Ascending aorta (tissue), 2 donors: ENCODE measurements around the gene ANK3. TPM values are rescaled to one million over a fixed set of nuclear protein-coding genes. Genes with fewer than 3 reads are reported as not detected.

ENCODE experiments used
- DNase-seq, 2 donors: peaks; one replicate each; pipeline ENCODE4 v3.0.0-alpha.2; 2019; ENCODE audit warnings: low spot score in 2 of 2
- H3K27ac ChIP-seq, 2 donors: fragments of 200-600 bp; sonication (generic); one replicate each; pipeline ENCODE4 v1.5.1; 2016 to 2017; ENCODE audit warnings: mild to moderate bottlenecking in 1 of 2
- H3K27me3 ChIP-seq: fragments of 200-600 bp; sonication (generic); one replicate; pipeline ENCODE4 v1.5.1; 2017
- H3K36me3 ChIP-seq, 2 donors: fragments of 200-600 bp; sonication (generic); one replicate each; pipeline ENCODE4 v1.5.1; 2016
- H3K4me1 ChIP-seq, 2 donors: fragments of 200-600 bp; sonication (generic); one replicate each; pipeline ENCODE4 v1.5.1; 2016 to 2017; ENCODE audit warnings: mild to moderate bottlenecking in 1 of 2
- H3K4me3 ChIP-seq, 2 donors: fragments of 200-600 bp; sonication (generic); one replicate each; pipeline ENCODE4 v1.5.1; 2016 to 2017; ENCODE audit warnings: mild to moderate bottlenecking in 1 of 2
- H3K9me3 ChIP-seq, 2 donors: fragments of 200-600 bp; sonication (generic); one replicate each; pipeline ENCODE4 v1.5.1; 2016
- intact Hi-C: fragments of 100-400 bp; cut with DNase I; formaldehyde crosslinking; loops from one replicate; pipeline ENCODE4 v1.15.1; 2023
- total RNA-seq: library from RNA; depleted of rRNA; stranded (reverse); fragments of >200 nt; gene quantifications from one replicate; pipeline ENCODE4 v1.1.0, GENCODE V29; 2016
- TF ChIP-seq, protein P1 (sequence below), 3 experiments: fragments of 200-600 bp in 2 of 3; fragments of 450-650 bp in 1 of 3; sonication (generic) in 2 of 3; IDR thresholded peaks; one replicate each; pipeline ENCODE4 v1.5.1; 2016 to 2019; ENCODE audit warnings: antibody characterized with exemption in 3 of 3, mild to moderate bottlenecking in 1 of 3, moderate library complexity in 1 of 3

Gene ANK3
- total RNA-seq, 1 donor from 2014 or later: 28.3 TPM

DNA sequence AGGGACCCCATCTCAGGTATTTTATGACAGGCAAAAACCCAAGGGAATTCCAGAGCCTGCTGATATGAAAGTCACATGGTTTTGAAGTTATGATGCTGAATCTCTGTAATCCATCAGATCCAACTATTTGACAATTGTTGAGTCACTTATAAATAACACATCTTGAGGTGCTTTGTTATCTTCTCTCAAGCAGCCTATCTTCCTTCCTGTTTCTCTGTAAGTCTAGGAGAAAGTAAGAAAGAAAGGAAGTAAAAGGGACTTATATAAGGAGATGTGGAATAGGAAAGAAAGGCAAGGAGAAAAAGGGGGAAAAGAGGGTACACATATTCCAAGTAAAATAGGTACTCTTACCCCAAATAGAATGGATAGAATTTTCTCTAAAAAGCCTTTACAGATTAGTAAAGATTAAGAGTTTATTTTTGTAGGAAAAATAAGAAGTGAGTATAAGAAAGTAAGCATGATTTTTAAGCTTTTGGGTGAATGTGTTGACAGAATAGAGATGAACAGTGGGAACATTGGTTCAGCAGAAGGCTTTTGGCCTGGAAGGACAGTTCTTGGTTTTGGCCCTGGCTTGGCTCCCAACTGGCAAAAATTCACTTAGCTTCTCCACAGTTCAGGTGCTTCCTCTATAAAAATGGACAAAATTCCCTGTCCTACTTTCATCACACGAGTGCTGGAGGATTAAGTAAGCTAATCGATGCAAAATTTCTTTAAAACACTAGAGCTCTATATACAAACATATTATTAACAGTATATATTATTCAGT, 39.6 kb upstream of the ANK3 start:
- H3K4me3 ChIP-seq: no peak overlapping the region
- H3K27me3 ChIP-seq: no peaks in the 10 kb centered on the region
- H3K4me1 ChIP-seq: peaks cover 0 to 10% of the 10 kb centered on the region in 2 donors
- no peaks in the 10 kb centered on the region for H3K9me3 ChIP-seq
- intact Hi-C loops: loop anchor here (5.0 kb wide), 2 partner anchors 147 to 207 kb away; no protein-coding TSS in a partner anchor
- peak overlapping the region; percentile 66 to 69 for H3K27ac ChIP-seq
- TF ChIP-seq, protein P1, sequence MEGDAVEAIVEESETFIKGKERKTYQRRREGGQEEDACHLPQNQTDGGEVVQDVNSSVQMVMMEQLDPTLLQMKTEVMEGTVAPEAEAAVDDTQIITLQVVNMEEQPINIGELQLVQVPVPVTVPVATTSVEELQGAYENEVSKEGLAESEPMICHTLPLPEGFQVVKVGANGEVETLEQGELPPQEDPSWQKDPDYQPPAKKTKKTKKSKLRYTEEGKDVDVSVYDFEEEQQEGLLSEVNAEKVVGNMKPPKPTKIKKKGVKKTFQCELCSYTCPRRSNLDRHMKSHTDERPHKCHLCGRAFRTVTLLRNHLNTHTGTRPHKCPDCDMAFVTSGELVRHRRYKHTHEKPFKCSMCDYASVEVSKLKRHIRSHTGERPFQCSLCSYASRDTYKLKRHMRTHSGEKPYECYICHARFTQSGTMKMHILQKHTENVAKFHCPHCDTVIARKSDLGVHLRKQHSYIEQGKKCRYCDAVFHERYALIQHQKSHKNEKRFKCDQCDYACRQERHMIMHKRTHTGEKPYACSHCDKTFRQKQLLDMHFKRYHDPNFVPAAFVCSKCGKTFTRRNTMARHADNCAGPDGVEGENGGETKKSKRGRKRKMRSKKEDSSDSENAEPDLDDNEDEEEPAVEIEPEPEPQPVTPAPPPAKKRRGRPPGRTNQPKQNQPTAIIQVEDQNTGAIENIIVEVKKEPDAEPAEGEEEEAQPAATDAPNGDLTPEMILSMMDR (IDR thresholded peaks at IDR 0.05): no peak
- DNase-seq: no peak
- H3K36me3 ChIP-seq: no peaks in the 10 kb centered on the region

DNA sequence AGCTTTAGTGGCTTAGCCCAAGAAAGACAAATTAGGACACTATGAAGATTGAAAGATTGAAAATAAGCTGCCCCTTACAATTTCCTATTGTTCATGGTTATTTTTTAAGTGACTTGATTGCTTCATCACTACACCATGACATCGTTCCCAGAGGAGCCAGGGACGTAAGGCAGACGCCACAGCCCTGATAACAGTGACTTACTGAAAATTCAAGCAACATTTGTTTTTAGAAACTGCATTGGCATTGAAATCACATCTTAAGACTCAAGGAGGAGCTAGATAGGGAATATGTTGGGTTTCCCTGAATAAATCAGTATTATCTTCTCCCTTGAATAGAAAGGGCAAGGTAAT, 38.7 kb upstream of the ANK3 start:
- intact Hi-C loops: loop anchor here (5.0 kb wide), 2 partner anchors 146 to 206 kb away; no protein-coding TSS in a partner anchor
- TF ChIP-seq, protein P1 (IDR thresholded peaks at IDR 0.05): no peak
- Histone ChIP-seq H3K36me3 (no peaks in the 10 kb centered on the region), H3K27ac (peak overlapping the region; percentile 66 to 69), H3K27me3 (no peaks in the 10 kb centered on the region), H3K4me3 (no peak overlapping the region), H3K4me1 (peaks cover 0 to 10% of the 10 kb centered on the region in 2 donors), H3K9me3 (no peaks in the 10 kb centered on the region)
- DNase-seq: no peak

DNA sequence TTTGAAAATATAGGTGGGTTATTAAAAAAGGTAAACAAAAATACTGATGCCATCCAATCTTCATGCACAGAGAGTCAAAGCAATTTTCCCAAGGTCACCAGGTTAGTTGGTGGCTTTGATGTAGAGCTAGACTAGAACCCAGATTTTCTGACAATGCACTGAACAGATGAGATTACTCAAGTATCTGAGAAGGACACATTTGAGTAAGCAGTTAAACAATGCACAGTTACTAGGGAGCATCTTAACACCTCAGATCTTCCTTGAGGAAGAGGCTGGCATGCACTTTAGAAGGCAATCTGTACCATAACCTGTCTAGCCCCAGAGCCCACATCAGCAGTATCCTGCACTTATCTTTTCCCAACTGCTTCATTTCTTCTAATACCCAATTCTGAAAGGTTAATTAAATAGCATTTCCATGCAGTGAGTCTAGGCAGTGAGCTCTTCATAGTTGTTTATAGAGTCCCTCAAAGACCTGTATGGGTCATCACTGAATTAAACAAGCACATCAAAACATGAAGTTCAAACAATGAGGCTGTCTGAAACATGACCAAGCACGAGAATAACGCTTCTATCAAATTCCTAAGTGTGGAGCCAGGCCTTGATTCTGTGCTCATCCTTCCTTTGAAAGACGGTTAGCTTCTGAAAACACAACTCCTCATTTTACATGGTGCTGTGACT, 38.2 kb upstream of the ANK3 start:
- Histone ChIP-seq H3K27me3 (no peaks in the 10 kb centered on the region), H3K36me3 (no peaks in the 10 kb centered on the region), H3K4me3 (no peak overlapping the region), H3K9me3 (no peaks in the 10 kb centered on the region), H3K4me1 (peaks cover 0 to 10% of the 10 kb centered on the region in 2 donors), H3K27ac (peak overlapping the region; percentile 66 to 69)
- intact Hi-C loops: loop anchor here (5.0 kb wide), 2 partner anchors 146 to 206 kb away; no protein-coding TSS in a partner anchor
- TF ChIP-seq, protein P1 (IDR thresholded peaks at IDR 0.05): no peak
- no peak for DNase-seq

DNA sequence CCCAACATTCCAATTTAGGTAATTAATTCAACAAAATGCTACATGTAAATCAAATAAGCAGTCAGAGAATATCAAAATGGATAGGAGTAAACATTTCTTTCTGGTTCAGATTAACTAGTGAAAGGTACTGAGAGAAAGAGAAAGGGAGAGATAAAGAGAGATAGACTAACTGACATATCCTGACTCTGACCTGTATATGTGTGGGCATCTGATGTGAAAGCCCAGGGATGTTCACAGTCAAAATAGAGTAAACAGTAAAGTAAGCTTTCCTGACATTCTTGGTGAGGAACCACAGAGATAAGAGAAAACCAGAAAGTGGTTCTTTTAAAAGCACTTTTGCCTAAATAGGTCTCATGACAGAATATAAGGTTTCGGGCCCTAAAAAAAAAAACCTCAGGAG, 37.5 kb upstream of the ANK3 start:
- TF ChIP-seq, protein P1 (IDR thresholded peaks at IDR 0.05): no peak
- intact Hi-C loops: loop anchor here (5.0 kb wide), 2 partner anchors 145 to 205 kb away; no protein-coding TSS in a partner anchor
- H3K4me1 ChIP-seq: peaks cover 0 to 10% of the 10 kb centered on the region in 2 donors
- H3K36me3 ChIP-seq: no peaks in the 10 kb centered on the region
- no peaks in the 10 kb centered on the region for H3K27me3 ChIP-seq
- DNase-seq: no peak
- no peaks in the 10 kb centered on the region for H3K9me3 ChIP-seq
- H3K27ac ChIP-seq: no peak overlapping the region
- no peak overlapping the region for H3K4me3 ChIP-seq

DNA sequence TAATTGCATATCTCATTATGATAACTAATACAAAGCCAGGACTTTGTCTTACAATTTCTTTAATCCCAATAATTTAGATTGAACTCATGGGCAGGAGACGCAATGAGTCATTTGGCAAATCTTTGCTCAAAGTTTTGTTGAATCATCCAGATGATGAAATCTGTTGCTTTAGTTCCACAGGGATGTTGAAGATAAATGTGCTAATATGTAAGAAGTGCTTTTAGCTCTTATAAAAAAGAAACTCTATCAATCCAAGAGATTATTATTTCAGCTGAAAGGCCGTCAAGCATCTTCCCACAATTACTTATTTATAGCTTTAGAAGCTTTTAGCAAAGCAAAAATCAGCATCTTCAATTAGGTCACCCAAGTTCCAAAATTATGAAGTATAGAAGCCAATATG, 36.8 kb upstream of the ANK3 start:
- Histone ChIP-seq H3K4me3 (no peak overlapping the region), H3K4me1 (peaks cover 0 to 10% of the 10 kb centered on the region in 2 donors)
- intact Hi-C loops: loop anchor here (5.0 kb wide), 2 partner anchors 144 to 204 kb away; no protein-coding TSS in a partner anchor

More for the DNA sequence above, 36.8 kb upstream of the ANK3 start:
- TF ChIP-seq, protein P1 (IDR thresholded peaks at IDR 0.05): no peak
- Histone ChIP-seq H3K27ac (no peak overlapping the region), H3K36me3 (no peaks in the 10 kb centered on the region), H3K27me3 (no peaks in the 10 kb centered on the region), H3K9me3 (no peaks in the 10 kb centered on the region)
- no peak for DNase-seq
